MV-4-11 (cell line): Measurements from ENCODE around the gene SEMA4C.

Experiments used
- DNase-seq: peaks from one replicate; lab custom pipeline; 2025; lab: John Stamatoyannopoulos, UW

The SEMA4C gene

GRCh38 chr2:96866586-96866985 is 3.3 kb downstream of the SEMA4C start:
- DNase-seq: no peak

- DNase-seq: no peak
Measured at GRCh38 chr2:96866149-96866548, 3.7 kb downstream of the SEMA4C start.

GRCh38 chr2:96865654-96866053 is 4.2 kb downstream of the SEMA4C start:
- no peak for DNase-seq

- DNase-seq: no peak
Measured at GRCh38 chr2:96864343-96865091, 5.4 kb downstream of the SEMA4C start.

GRCh38 chr2:96863575-96864342 is 6.1 kb downstream of the SEMA4C start:
- DNase-seq: no peak

GRCh38 chr2:96863056-96863455 is 6.8 kb downstream of the SEMA4C start:
- DNase-seq: peak; percentile 75

- no peak for DNase-seq
Measured at GRCh38 chr2:96861074-96861473, 8.8 kb downstream of the SEMA4C start.

GRCh38 chr2:96860065-96861029 is 9.5 kb downstream of the SEMA4C start:
- peak; percentile 60 for DNase-seq

GRCh38 chr2:96859681-96860064 is 10.2 kb downstream of the SEMA4C start:
- no peak for DNase-seq

- DNase-seq: no peak
Measured at GRCh38 chr2:96859099-96859649, 10.7 kb downstream of the SEMA4C start.

GRCh38 chr2:96857667-96858372 is 12.1 kb downstream of the SEMA4C start, which contains the start of gene ANKRD39:
Gene ANKRD39, minus strand, starts transcription at chr2:96858016. Its CDS starts 29 bp downstream, at chr2:96857987.
- peak; percentile 97 for DNase-seq

- peak; percentile 34 for DNase-seq
Measured at GRCh38 chr2:96856776-96857666, 12.9 kb downstream of the SEMA4C start.

GRCh38 chr2:96853321-96853720 is 16.6 kb downstream of the SEMA4C start:
- no peak for DNase-seq

- DNase-seq: no peak
Measured at GRCh38 chr2:96852667-96853066, 17.2 kb downstream of the SEMA4C start.

- DNase-seq: peak; percentile 72
Measured at GRCh38 chr2:96848264-96848663, 21.6 kb downstream of the SEMA4C start.

- DNase-seq: peak; percentile 57
Measured at GRCh38 chr2:96847586-96847985, 22.3 kb downstream of the SEMA4C start.

- DNase-seq: no peak
Measured at GRCh38 chr2:96846825-96847224, 23.1 kb downstream of the SEMA4C start.

GRCh38 chr2:96844405-96844808 is 25.5 kb downstream of the SEMA4C start:
- no peak for DNase-seq

- DNase-seq: no peak
Measured at GRCh38 chr2:96843538-96844268, 26.2 kb downstream of the SEMA4C start, which contains the start of gene ANKRD23. Gene ANKRD23, minus strand, starts transcription at chr2:96844021. Its CDS starts 29 bp downstream, at chr2:96843992.
